Kidney (tissue), 14 donors: ENCODE data around the gene PARN. TPM values are rescaled to one million over a fixed set of nuclear protein-coding genes. Genes with fewer than 3 reads are reported as not detected.

Experiments used
- DNase-seq, 5 donors: peaks; one replicate each; pipeline ENCODE4 v3.0.0-alpha.2; 2013 to 2020
- FAIRE-seq: peaks from 2 replicates; lab custom pipeline; 2012; peaks lifted over from hg19 to GRCh38; lab: Jason Lieb, UNC
- H3K27ac ChIP-seq, 2 donors: one replicate each; pipeline ENCODE4 v1.7.0; 2013; ENCODE audit warnings: low read depth in 2 of 2, low read length in 2 of 2, inconsistent platforms in 1 of 2
- H3K27me3 ChIP-seq: one replicate; pipeline ENCODE4 v1.7.1; 2013; ENCODE audit warnings: low read length, inconsistent platforms; ENCODE audit not compliant: control insufficient read depth, insufficient read depth
- H3K36me3 ChIP-seq, 3 donors: one replicate each; pipeline versions ENCODE4 v1.7.0 to v1.7.1; 2013; ENCODE audit warnings: low read length in 3 of 3, control low read depth in 1 of 3, inconsistent platforms in 1 of 3; ENCODE audit not compliant: insufficient read depth in 3 of 3, control insufficient read depth in 2 of 3
- H3K4me1 ChIP-seq, 3 donors: one replicate each; pipeline versions ENCODE4 v1.7.0 to v1.7.1; 2013; ENCODE audit warnings: low read length in 3 of 3, inconsistent platforms in 1 of 3, low read depth in 1 of 3; ENCODE audit not compliant: control insufficient read depth in 2 of 3, insufficient read depth in 2 of 3
- H3K4me3 ChIP-seq, 3 donors: one replicate each; pipeline versions ENCODE4 v1.7.0 to v1.8.1; 2013; ENCODE audit warnings: low read length in 3 of 3, control low read depth in 1 of 3, inconsistent platforms in 1 of 3
- H3K9ac ChIP-seq, 3 donors: one replicate each; pipeline versions ENCODE4 v1.7.0 to v1.7.1; 2013; ENCODE audit warnings: low read length in 3 of 3, control low read depth in 1 of 3, inconsistent platforms in 1 of 3
- H3K9me3 ChIP-seq, 3 donors: one replicate each; pipeline versions ENCODE4 v1.7.0 to v1.7.1; 2013; ENCODE audit warnings: low read length in 3 of 3, control low read depth in 1 of 3, inconsistent platforms in 1 of 3; ENCODE audit not compliant: control insufficient read depth in 2 of 3, insufficient read depth in 1 of 3
- CTCF ChIP-seq: IDR thresholded peaks from 3 replicates; pipeline ENCODE4 v1.5.1; 2012; ENCODE audit warnings: mild to moderate bottlenecking, moderate library complexity, borderline replicate concordance; ENCODE audit not compliant: insufficient read depth; ENCODE audit errors: extremely low read depth
- intact Hi-C: fragments of 100-400 bp; cut with DNase I; formaldehyde crosslinking; loops from one replicate; pipeline ENCODE4 v1.11.1; 2022
- polyA plus RNA-seq: library from polyadenylated mRNA; stranded (reverse); fragments of 350-450 nt; fragmentation: Illumina TruSeq; extraction: RNeasy Lipid Tissue Mini Kit (QIAGEN cat#74804); gene quantifications from one replicate; pipeline ENCODE4 v1.2.3, GENCODE V29; 2014; ENCODE audit warnings: low read depth, low replicate concordance; ENCODE audit not compliant: insufficient read depth
- total RNA-seq: library from RNA; stranded (reverse); fragmentation: NEBNext Ultra II Directional; extraction: Animal tissue kit (Norgen Biotek cat#: 25700); gene quantifications from one replicate; pipeline ENCODE4 v1.2.1, GENCODE V29; 2021
- donor health status: control.
- donor health status: control.
- donor health status: control.
- donor health status: control.
- donor health status: control.
- donor health status: DM: yes; HTN: yes; CAD: no.
- donor health status: Normal renal cell carcinoma (clear cell type).

PARN gene
- total and polyA plus RNA-seq, 2 donors from 2014 or later = 17.3 to 32.5 TPM

- intact Hi-C loops = no loop called here
- H3K27ac ChIP-seq = peak overlapping the region; percentile 85 to 88
- peaks cover 4 to 8% (median 8%) of the 10 kb centered on the region in 3 donors for H3K36me3 ChIP-seq
- FAIRE-seq (no peak), DNase-seq (peak in 1 of 5 donors; percentile 15)
- H3K4me3 ChIP-seq = peak overlapping the region; percentile 78 to 91 (median 82)
- no peak for TF ChIP-seq CTCF
- peaks cover 2 to 17% (median 12%) of the 10 kb centered on the region in 3 donors for H3K4me1 ChIP-seq
- no peaks in the 10 kb centered on the region for H3K9me3 ChIP-seq
- peak overlapping the region; percentile 53 to 88 (median 85) for H3K9ac ChIP-seq
- H3K27me3 ChIP-seq = no peaks in the 10 kb centered on the region
Measured at GRCh38 chr16:14629612-14629918, 495 bp downstream of the PARN start.

GRCh38 chr16:14628806-14629611 lies 1.1 kb downstream of the PARN start:
- FAIRE-seq (no peak), DNase-seq (no peak)
- intact Hi-C loops = no loop called here
- H3K9ac ChIP-seq = peak overlapping the region; percentile 6 to 88 (median 85)
- peak overlapping the region in 1 of 2 donors; percentile 85 for H3K27ac ChIP-seq
- H3K36me3 ChIP-seq = peaks cover 4 to 8% (median 8%) of the 10 kb centered on the region in 3 donors
- no peaks in the 10 kb centered on the region for H3K27me3 ChIP-seq
- no peaks in the 10 kb centered on the region for H3K9me3 ChIP-seq
- peaks cover 2 to 14% (median 7%) of the 10 kb centered on the region in 3 donors for H3K4me1 ChIP-seq
- peak overlapping the region; percentile 78 to 91 (median 82) for H3K4me3 ChIP-seq
- TF ChIP-seq CTCF = no peak

GRCh38 chr16:14627078-14627477 lies 3.0 kb downstream of the PARN start:
- H3K4me3 ChIP-seq = no peak overlapping the region
- TF ChIP-seq CTCF = no peak
- intact Hi-C loops = no loop called here
- no peak overlapping the region for H3K27ac ChIP-seq
- no peak for FAIRE-seq
- H3K27me3 ChIP-seq = no peaks in the 10 kb centered on the region
- H3K4me1 ChIP-seq = peaks cover 2 to 12% (median 4%) of the 10 kb centered on the region in 3 donors
- no peaks in the 10 kb centered on the region for H3K9me3 ChIP-seq
- peaks cover 4 to 8% (median 8%) of the 10 kb centered on the region in 3 donors for H3K36me3 ChIP-seq
- DNase-seq = no peak
- no peak overlapping the region for H3K9ac ChIP-seq
